DOHH2 (cell line): ENCODE data around the gene TLR9.

Experiments
- H3F3A ChIP-seq: fragments of 200-600 bp; sonication (generic), shearing (Covaris generic); 2 replicates; pipeline ENCODE4 v1.6.0; 2016; ENCODE audit warnings: antibody characterized with exemption, mild to moderate bottlenecking; ENCODE audit not compliant: control insufficient read depth, insufficient read depth
- H3K27ac ChIP-seq: fragments of 200-600 bp; sonication (generic); 2 replicates; pipeline ENCODE4 v1.5.1; 2014; ENCODE audit warnings: low read depth, mild to moderate bottlenecking, low read length, moderate library complexity
- H3K27me3 ChIP-seq: fragments of 200-600 bp; sonication (generic); 2 replicates; pipeline ENCODE4 v1.6.1; 2014; ENCODE audit warnings: mild to moderate bottlenecking, low read length, mixed read lengths; ENCODE audit not compliant: control insufficient read depth
- H3K36me3 ChIP-seq: fragments of 200-600 bp; sonication (generic); 2 replicates; pipeline ENCODE4 v1.6.1; 2014; ENCODE audit warnings: mild to moderate bottlenecking, low read length, moderate library complexity, mixed read lengths; ENCODE audit not compliant: control insufficient read depth
- H3K4me1 ChIP-seq: fragments of 200-600 bp; sonication (generic); 2 replicates; pipeline ENCODE4 v1.6.1; 2014; ENCODE audit warnings: mild to moderate bottlenecking, low read length, mixed read lengths; ENCODE audit not compliant: control insufficient read depth
- H3K4me2 ChIP-seq: fragments of 200-600 bp; sonication (generic); 2 replicates; pipeline ENCODE4 v1.6.0; 2014; ENCODE audit warnings: mild to moderate bottlenecking, low read length, moderate library complexity
- H3K4me3 ChIP-seq: fragments of 200-600 bp; sonication (generic); 2 replicates; pipeline ENCODE4 v1.5.1; 2014; ENCODE audit warnings: mild to moderate bottlenecking, low read length, mixed read lengths
- H3K79me2 ChIP-seq: fragments of 200-600 bp; sonication (generic); 2 replicates; pipeline ENCODE4 v1.6.1; 2014; ENCODE audit warnings: mild to moderate bottlenecking, low read length, mixed read lengths; ENCODE audit not compliant: control insufficient read depth
- H3K9me2 ChIP-seq: fragments of 200-600 bp; sonication (generic); replicated peaks from 2 replicates; pipeline ENCODE4 v1.6.1; 2014; ENCODE audit warnings: mild to moderate bottlenecking, low read length, mixed read lengths; ENCODE audit not compliant: control insufficient read depth
- H3K9me3 ChIP-seq: fragments of 200-600 bp; sonication (generic); 2 replicates; pipeline ENCODE4 v1.6.1; 2014; ENCODE audit warnings: antibody characterized with exemption, low read length, mixed read lengths; ENCODE audit not compliant: control insufficient read depth, insufficient read depth
- H4K20me1 ChIP-seq: fragments of 200-600 bp; sonication (generic); 2 replicates; pipeline ENCODE4 v1.6.0; 2014; ENCODE audit warnings: low read depth, mild to moderate bottlenecking, antibody characterized with exemption, low read length, moderate library complexity; ENCODE audit not compliant: control insufficient read depth, insufficient read depth
- CTCF ChIP-seq: fragments of 200-600 bp; sonication (generic); IDR thresholded peaks from one replicate; pipeline ENCODE4 v1.5.1; 2014; ENCODE audit warnings: antibody characterized with exemption, mild to moderate bottlenecking, low read depth, low read length; ENCODE audit not compliant: poor library complexity, severe bottlenecking
- EZH2phosphoT487 ChIP-seq: fragments of 200-600 bp; sonication (generic); IDR thresholded peaks from 2 replicates; pipeline ENCODE4 v1.6.1; 2017; ENCODE audit warnings: borderline replicate concordance, mild to moderate bottlenecking, antibody characterized with exemption, low read length, moderate library complexity, mixed read lengths

The TLR9 gene

DNA sequence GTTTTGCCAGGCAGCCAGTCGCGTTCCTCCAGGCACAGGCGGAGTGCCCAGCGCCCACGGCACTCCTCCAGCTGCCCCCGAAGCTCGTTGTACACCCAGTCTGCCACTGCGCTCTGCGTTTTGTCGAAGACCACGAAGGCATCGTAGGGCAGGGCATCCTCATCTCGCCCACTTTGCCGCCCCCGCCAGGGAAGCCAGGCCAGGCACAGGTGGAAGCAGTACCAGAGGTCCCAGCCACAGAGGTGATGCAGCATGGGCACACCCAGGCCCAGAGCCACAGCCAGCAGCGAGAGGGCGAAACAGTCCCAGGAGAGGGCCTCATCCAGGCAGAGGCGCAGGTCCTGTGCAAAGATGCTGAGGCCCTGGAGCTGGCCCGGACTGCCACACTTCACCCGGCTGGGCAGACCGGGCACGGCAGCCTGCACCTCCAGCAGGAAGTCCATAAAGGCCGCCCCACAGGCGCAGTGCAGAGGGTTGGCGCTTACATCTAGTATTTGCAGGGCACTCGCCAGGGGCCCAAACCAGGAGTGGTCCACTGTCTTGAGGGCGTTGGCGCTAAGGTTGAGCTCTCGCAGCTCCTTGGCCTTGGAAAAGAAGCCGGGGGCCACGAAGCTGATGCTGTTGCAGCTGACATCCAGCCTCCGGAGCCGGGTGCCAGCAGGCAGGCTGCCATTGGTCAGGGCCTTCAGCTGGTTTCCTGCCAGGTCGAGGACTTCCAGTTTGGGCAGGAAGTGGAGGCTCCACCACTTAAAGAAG is 3.7 kb downstream of the TLR9 start:
- H3K79me2 ChIP-seq: peaks cover 68% of the 10 kb centered on the region
- H3K27ac ChIP-seq: no peak overlapping the region
- H4K20me1 ChIP-seq: peaks cover 8% of the 10 kb centered on the region; the same call in 1 of the 2 replicates
- no peaks in the 10 kb centered on the region for H3K9me3 ChIP-seq
- H3K9me2 ChIP-seq: no peaks in the 10 kb centered on the region
- no peaks in the 10 kb centered on the region for H3K27me3 ChIP-seq
- peaks cover 74% of the 10 kb centered on the region for H3K36me3 ChIP-seq
- TF ChIP-seq EZH2phosphoT487 (no peak), CTCF (no peak)
- H3F3A ChIP-seq: peaks cover 9% of the 10 kb centered on the region; the same call in 1 of the 2 replicates
- no peak overlapping the region for H3K4me2 ChIP-seq
- no peak overlapping the region for H3K4me3 ChIP-seq
- peaks cover 42% of the 10 kb centered on the region for H3K4me1 ChIP-seq

DNA sequence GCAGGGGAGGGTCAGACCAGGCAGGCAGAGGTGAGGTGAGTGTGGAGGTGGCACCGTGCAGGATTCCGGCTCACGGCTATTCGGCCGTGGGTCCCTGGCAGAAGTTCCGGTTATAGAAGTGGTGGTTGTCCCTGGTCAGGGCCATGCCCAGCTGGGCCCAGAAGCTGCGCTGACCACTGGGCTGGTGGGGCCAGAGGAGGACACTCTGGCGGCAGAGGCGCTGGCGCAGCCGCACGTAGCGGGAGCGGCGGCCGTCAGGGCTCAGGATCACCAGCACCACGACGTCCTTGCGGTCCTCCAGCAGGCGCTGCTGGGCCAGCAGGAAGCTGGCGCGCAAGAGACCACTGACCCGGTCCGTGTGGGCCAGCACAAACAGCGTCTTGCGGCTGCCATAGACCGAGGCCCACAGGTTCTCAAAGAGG is 4.3 kb downstream of the TLR9 start:
- Histone ChIP-seq H3K36me3 (peaks cover 78% of the 10 kb centered on the region), H3K27me3 (no peaks in the 10 kb centered on the region), H3K9me3 (no peaks in the 10 kb centered on the region), H3F3A (peaks cover 3% of the 10 kb centered on the region; the same call in 1 of the 2 replicates), H3K4me3 (no peak overlapping the region), H3K4me2 (no peak overlapping the region), H3K79me2 (peaks cover 68% of the 10 kb centered on the region), H3K27ac (no peak overlapping the region), H4K20me1 (peaks cover 8% of the 10 kb centered on the region; the same call in 1 of the 2 replicates), H3K4me1 (peaks cover 36% of the 10 kb centered on the region), H3K9me2 (no peaks in the 10 kb centered on the region)
- TF ChIP-seq EZH2phosphoT487 (no peak), CTCF (no peak)

DNA sequence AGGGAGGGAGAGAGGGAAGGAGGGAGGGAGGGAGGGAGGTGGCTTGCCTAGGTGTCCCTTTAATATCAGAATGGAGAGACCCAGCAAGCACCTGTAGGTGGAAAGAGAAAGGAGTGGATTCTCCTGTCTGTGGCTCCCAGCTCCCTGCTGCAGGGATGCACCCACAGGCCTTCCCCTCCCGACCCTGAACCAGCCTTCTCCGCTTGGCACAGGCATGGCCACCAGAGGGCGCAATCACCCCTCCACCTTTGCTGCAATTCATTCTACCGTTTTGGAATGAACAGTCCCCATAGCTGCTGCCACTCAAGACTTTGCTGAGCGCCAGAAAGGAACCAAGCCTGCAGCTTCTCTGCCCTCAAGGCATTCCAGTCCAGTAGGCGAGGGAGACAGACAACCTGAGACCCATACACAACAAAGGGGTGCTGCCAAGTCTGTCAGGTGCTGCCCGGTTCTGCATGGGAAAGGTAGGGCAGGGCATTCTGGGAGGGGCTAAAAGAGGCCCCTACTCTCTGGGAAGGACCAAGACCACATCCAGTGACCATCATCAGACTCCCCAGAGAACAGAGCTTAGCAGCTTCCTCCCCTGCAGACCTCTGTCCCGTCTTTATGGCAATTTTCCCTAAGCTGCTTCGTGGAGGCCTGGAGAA is 4.9 kb downstream of the TLR9 start:
- peak overlapping the region; percentile 45 for H3K4me2 ChIP-seq
- H3K27ac ChIP-seq: 0 out of 2 replicates have a peak overlapping the region, but pooled peaks have one; percentile 8

More for the DNA sequence above, 4.9 kb downstream of the TLR9 start:
- Histone ChIP-seq H4K20me1 (peaks cover 8% of the 10 kb centered on the region; the same call in 1 of the 2 replicates), H3K9me3 (no peaks in the 10 kb centered on the region), H3F3A (no peaks in the 10 kb centered on the region), H3K27me3 (no peaks in the 10 kb centered on the region), H3K4me3 (peak overlapping the region; percentile 15; the same call in 1 of the 2 replicates), H3K79me2 (peaks cover 68% of the 10 kb centered on the region), H3K36me3 (peaks cover 80% of the 10 kb centered on the region), H3K9me2 (no peaks in the 10 kb centered on the region), H3K4me1 (peaks cover 30% of the 10 kb centered on the region)
- TF ChIP-seq EZH2phosphoT487 (no peak), CTCF (peak; percentile 95)
